Spleen (tissue), 11 donors: ENCODE results near the gene GAB1. TPM values are rescaled to one million over a fixed set of nuclear protein-coding genes. Genes with fewer than 3 reads are reported as not detected.

Experiments used
- DNase-seq: peaks from one replicate; pipeline ENCODE4 v3.0.0-alpha.2; 2020
- H3K27ac ChIP-seq, 8 donors: fragments of 200-600 bp; sonication (generic) in 7 of 8; 1 replicate in 4 of 8; 2 replicates in 4 of 8; pipeline versions ENCODE4 v1.5.0 to v1.8.0; 2016 to 2021; ENCODE audit warnings: inconsistent platforms in 4 of 8, mild to moderate bottlenecking in 4 of 8, moderate library complexity in 1 of 8
- H3K27me3 ChIP-seq, 7 donors: fragments of 200-600 bp; sonication (generic) in 6 of 7; replicated peaks in 1 of 7; 1 replicate in 4 of 7; 2 replicates in 3 of 7; pipeline versions ENCODE4 v1.5.0 to v1.8.0; 2016 to 2021; ENCODE audit warnings: inconsistent platforms in 3 of 7, mild to moderate bottlenecking in 1 of 7
- H3K36me3 ChIP-seq, 6 donors: fragments of 200-600 bp; sonication (generic) in 5 of 6; 1 replicate in 4 of 6; 2 replicates in 2 of 6; pipeline versions ENCODE4 v1.5.0 to v1.8.0; 2016 to 2021; ENCODE audit warnings: inconsistent platforms in 2 of 6
- H3K4me1 ChIP-seq, 6 donors: fragments of 200-600 bp; sonication (generic) in 5 of 6; 1 replicate in 3 of 6; 2 replicates in 3 of 6; pipeline versions ENCODE4 v1.5.0 to v1.8.0; 2016 to 2021; ENCODE audit warnings: inconsistent platforms in 3 of 6
- H3K4me3 ChIP-seq, 8 donors: fragments of 200-600 bp; sonication (generic) in 7 of 8; 1 replicate in 4 of 8; 2 replicates in 4 of 8; pipeline versions ENCODE4 v1.5.0 to v1.8.0; 2016 to 2021; ENCODE audit warnings: inconsistent platforms in 4 of 8, mild to moderate bottlenecking in 4 of 8, moderate library complexity in 2 of 8
- H3K9me3 ChIP-seq, 8 donors: fragments of 200-600 bp; sonication (generic) in 7 of 8; 1 replicate in 4 of 8; 2 replicates in 4 of 8; pipeline versions ENCODE4 v1.5.0 to v1.8.0; 2016 to 2021; ENCODE audit warnings: inconsistent platforms in 4 of 8
- CTCF ChIP-seq, 11 experiments: fragments of 200-600 bp in 7 of 11; fragments of 450-650 bp in 4 of 11; sonication (generic) in 4 of 11; IDR thresholded peaks in 8 of 11; conservative IDR thresholded peaks in 3 of 11; 1 replicate in 7 of 11; 2 replicates in 4 of 11; pipeline versions ENCODE4 v1.4.0 to v1.8.0; 2016 to 2021; ENCODE audit warnings: antibody characterized with exemption in 11 of 11, inconsistent platforms in 4 of 11, mild to moderate bottlenecking in 1 of 11
- POLR2A ChIP-seq, 3 donors: fragments of 450-650 bp; IDR thresholded peaks; one replicate each; pipeline ENCODE4 v1.5.1; 2017; ENCODE audit warnings: antibody characterized with exemption in 3 of 3, mild to moderate bottlenecking in 1 of 3
- POLR2AphosphoS5 ChIP-seq, 3 donors: sonication (generic); formaldehyde crosslinking; IDR thresholded peaks; one replicate each; pipeline ENCODE4 v1.5.1; 2017; ENCODE audit warnings: antibody characterized with exemption in 3 of 3
- WGBS, 5 donors: extraction: QIAGEN DNeasy Blood & Tissue Kit in 3 of 5; methylation state at CpG; one replicate each; pipeline versions ENCODE4 v1.1.5 to v1.1.7; 2013 to 2018; 5-methylcytosine and 5-hydroxymethylcytosine counted together
- intact Hi-C: fragments of 100-400 bp; cut with DNase I; formaldehyde crosslinking; loops from one replicate; pipeline ENCODE4 v1.15.0; 2023; ENCODE audit warnings: low total_unique reads
- polyA plus RNA-seq, 3 donors: library from polyadenylated mRNA; stranded (reverse); fragments of 200-250 nt; gene quantifications; one replicate each; pipeline ENCODE4 v1.2.1, GENCODE V29; 2013
- total RNA-seq, 7 donors: library from RNA; depleted of rRNA in 3 of 7; stranded (reverse); fragments of >200 nt in 3 of 7; fragmentation: NEBNext Ultra II Directional in 4 of 7; extraction: Animal tissue kit (Norgen Biotek cat#: 25700) in 4 of 7; gene quantifications; one replicate each; pipeline versions ENCODE4 v1.1.0 to v1.2.1, GENCODE V29; 2016 to 2021
- donor health status: healthy with polysubstance abuse.
- donor health status: DM: no; HTN: no; CAD: no; lungs with moderate emphysema.
- donor health status: DM: no; HTN: no; CAD: no.
- donor health status: Bipolar disorder and iron deficiency.
- donor health status: healthy.
- donor health status: DM: no; HTN: no; CAD: no.
- donor health status: DM: yes; HTN: yes; CAD: no.

GAB1 gene
- total and polyA plus RNA-seq, 10 donors = 1.6 to 53.6 (median 23.8) TPM

- no peak overlapping the region for H3K4me3 ChIP-seq
- H3K4me1 ChIP-seq = no peaks in the 10 kb centered on the region
- TF ChIP-seq CTCF (IDR thresholded peaks at IDR 0.05 in 8 of 11, conservative IDR thresholded peaks at IDR 0.05 in 3 of 11) = no peak
- no peaks in the 10 kb centered on the region for H3K9me3 ChIP-seq
- DNase-seq = no peak
- no peak overlapping the region for H3K27ac ChIP-seq
- no peaks in the 10 kb centered on the region for H3K36me3 ChIP-seq
- intact Hi-C loops = loop anchor here (10.0 kb wide), 1 partner anchor 282 kb away; no protein-coding TSS in a partner anchor
- H3K27me3 ChIP-seq = no peaks in the 10 kb centered on the region
- 84 to 95% (median 90%) methylated on average over 1 of the region's 1 CpG for WGBS, 5 donors
These were observed 149.6 kb downstream of the GAB1 start for GRCh38 chr4:143486314-143486713.

- Histone ChIP-seq H3K27ac (no peak overlapping the region), H3K4me1 (no peaks in the 10 kb centered on the region), H3K36me3 (no peaks in the 10 kb centered on the region), H3K27me3 (no peaks in the 10 kb centered on the region), H3K9me3 (no peaks in the 10 kb centered on the region), H3K4me3 (no peak overlapping the region)
- WGBS, 5 donors = 78 to 95% (median 92%) methylated on average over 3 of the region's 3 CpGs
- intact Hi-C loops = loop anchor here (10.0 kb wide), 1 partner anchor 284 kb away; no protein-coding TSS in a partner anchor
- DNase-seq = no peak
- TF ChIP-seq POLR2AphosphoS5 (IDR thresholded peaks at IDR 0.05) = no peak
- TF ChIP-seq POLR2A (IDR thresholded peaks at IDR 0.05) = no peak
- TF ChIP-seq CTCF (IDR thresholded peaks at IDR 0.05 in 8 of 11, conservative IDR thresholded peaks at IDR 0.05 in 3 of 11) = no peak
These were observed 152.0 kb downstream of the GAB1 start for GRCh38 chr4:143488687-143489086.

- intact Hi-C loops = loop anchor here (10.0 kb wide), 1 partner anchor 284 kb away; no protein-coding TSS in a partner anchor
- no peak for DNase-seq
- TF ChIP-seq POLR2AphosphoS5 (IDR thresholded peaks at IDR 0.05) (no peak), CTCF (IDR thresholded peaks at IDR 0.05 in 8 of 11, conservative IDR thresholded peaks at IDR 0.05 in 3 of 11) (no peak), POLR2A (IDR thresholded peaks at IDR 0.05) (no peak)
- no peaks in the 10 kb centered on the region for H3K36me3 ChIP-seq
- no peak overlapping the region for H3K4me3 ChIP-seq
- WGBS, 5 donors = 95 to 100% (median 100%) methylated on average over 2 of the region's 2 CpGs
- no peak overlapping the region for H3K27ac ChIP-seq
- H3K27me3 ChIP-seq = no peaks in the 10 kb centered on the region
- H3K4me1 ChIP-seq = no peaks in the 10 kb centered on the region
- H3K9me3 ChIP-seq = no peaks in the 10 kb centered on the region
These were observed 152.4 kb downstream of the GAB1 start for GRCh38 chr4:143489106-143489505.

- no peaks in the 10 kb centered on the region for H3K36me3 ChIP-seq
- no peak overlapping the region for H3K4me3 ChIP-seq
- TF ChIP-seq CTCF (IDR thresholded peaks at IDR 0.05 in 8 of 11, conservative IDR thresholded peaks at IDR 0.05 in 3 of 11) = no peak
- no peak for TF ChIP-seq POLR2A (IDR thresholded peaks at IDR 0.05)
- TF ChIP-seq POLR2AphosphoS5 (IDR thresholded peaks at IDR 0.05) = no peak
- DNase-seq = no peak
- intact Hi-C loops = no loop called here
- H3K4me1 ChIP-seq = no peaks in the 10 kb centered on the region
- 90 to 97% (median 92%) methylated on average over 8 of the region's 8 CpGs for WGBS, 5 donors
- H3K9me3 ChIP-seq = no peaks in the 10 kb centered on the region
- H3K27me3 ChIP-seq = no peaks in the 10 kb centered on the region
- H3K27ac ChIP-seq = no peak overlapping the region
These were observed 161.3 kb downstream of the GAB1 start for GRCh38 chr4:143498021-143498420.
